NOMO-1 treated with dmso at 0.1 percent for 144 hours (cell line): ENCODE data around the gene CDK1.
"Not testable (repeated sequence)": the region's sequence is repeated elsewhere in the genome, so short reads cannot be mapped to it uniquely, and the experiment has no call there.

ENCODE experiments used
- DNase-seq: peaks from one replicate; lab custom pipeline; 2025; ENCODE audit not compliant: unreplicated experiment; lab: John Stamatoyannopoulos, UW

The CDK1 gene

GRCh38 chr10:60810437-60811182 lies 32.3 kb downstream of the CDK1 start:
- DNase-seq = no peak

GRCh38 chr10:60816628-60817397 lies 38.5 kb downstream of the CDK1 start:
- peak; percentile 28 for DNase-seq

GRCh38 chr10:60817398-60817805 lies 39.1 kb downstream of the CDK1 start:
- no peak for DNase-seq

- DNase-seq = no peak
These were observed 40.0 kb downstream of the CDK1 start for GRCh38 chr10:60818134-60818770.

GRCh38 chr10:60819271-60819670 lies 41.0 kb downstream of the CDK1 start:
- no peak for DNase-seq

GRCh38 chr10:60820093-60820754 lies 41.9 kb downstream of the CDK1 start:
- no peak for DNase-seq

GRCh38 chr10:60821656-60822055 lies 43.4 kb downstream of the CDK1 start:
- no peak for DNase-seq

GRCh38 chr10:60822809-60823208 lies 44.5 kb downstream of the CDK1 start:
- no peak for DNase-seq

GRCh38 chr10:60823324-60823723 lies 45.0 kb downstream of the CDK1 start:
- no peak for DNase-seq

- DNase-seq = no peak
These were observed 47.2 kb downstream of the CDK1 start for GRCh38 chr10:60825520-60825919.

- no peak for DNase-seq
These were observed 49.7 kb downstream of the CDK1 start for GRCh38 chr10:60827791-60828488.

GRCh38 chr10:60828489-60828852 lies 50.2 kb downstream of the CDK1 start:
- DNase-seq = no peak

- DNase-seq = not testable (repeated sequence)
These were observed 53.9 kb downstream of the CDK1 start for GRCh38 chr10:60832136-60832535.

- DNase-seq = no peak
These were observed 56.1 kb downstream of the CDK1 start for GRCh38 chr10:60834401-60834800.

- no peak for DNase-seq
These were observed 56.8 kb downstream of the CDK1 start for GRCh38 chr10:60835049-60835448.

GRCh38 chr10:60841227-60841626 lies 62.9 kb downstream of the CDK1 start:
- DNase-seq = not testable (repeated sequence)

- DNase-seq = no peak
These were observed 64.4 kb downstream of the CDK1 start for GRCh38 chr10:60842694-60843093.
